Stomach (tissue), 4 donors: Measurements from ENCODE around the gene VCPKMT.

Experiments
- CTCF ChIP-seq, 7 experiments: fragments of 450-650 bp in 4 of 7; fragments of 200-600 bp in 3 of 7; sonication (generic) in 3 of 7; IDR thresholded peaks; one replicate each; pipeline ENCODE4 v1.5.1; 2016 to 2019; ENCODE audit warnings: antibody characterized with exemption in 7 of 7, control low read depth in 2 of 7, mild to moderate bottlenecking in 1 of 7
- POLR2A ChIP-seq, 4 donors: fragments of 450-650 bp; IDR thresholded peaks; one replicate each; pipeline ENCODE4 v1.6.1; 2016; ENCODE audit warnings: antibody characterized with exemption in 4 of 4, control low read depth in 2 of 4, mild to moderate bottlenecking in 1 of 4, moderate library complexity in 1 of 4
- POLR2AphosphoS5 ChIP-seq, 3 donors: sonication (generic); formaldehyde crosslinking; IDR thresholded peaks; one replicate each; pipeline ENCODE4 v1.6.1; 2016; ENCODE audit warnings: antibody characterized with exemption in 3 of 3

- TF ChIP-seq CTCF (IDR thresholded peaks at IDR 0.05) (no peak), POLR2A (IDR thresholded peaks at IDR 0.05) (no peak), POLR2AphosphoS5 (IDR thresholded peaks at IDR 0.05) (no peak)
Measured at GRCh38 chr14:50139192-50139591, 22.8 kb upstream of the VCPKMT start.
